Lower leg skin (tissue), 3 donors: ENCODE data around the gene SHISA5.

Experiments
- POLR2A ChIP-seq, 2 donors: fragments of 450-650 bp; IDR thresholded peaks; one replicate each; pipeline ENCODE4 v1.6.1; 2016 to 2017; ENCODE audit warnings: antibody characterized with exemption in 2 of 2, mild to moderate bottlenecking in 1 of 2, moderate library complexity in 1 of 2
- TF ChIP-seq, protein P1 (sequence below), 3 donors: fragments of 450-650 bp; IDR thresholded peaks; one replicate each; pipeline ENCODE4 v1.5.1; 2016; ENCODE audit warnings: antibody characterized with exemption in 3 of 3, mild to moderate bottlenecking in 3 of 3, moderate library complexity in 2 of 3

GRCh38 chr3:48451270-48451669 lies 52.7 kb downstream of the SHISA5 start:
- no peak for TF ChIP-seq POLR2A (IDR thresholded peaks at IDR 0.05)
- TF ChIP-seq, protein P1, sequence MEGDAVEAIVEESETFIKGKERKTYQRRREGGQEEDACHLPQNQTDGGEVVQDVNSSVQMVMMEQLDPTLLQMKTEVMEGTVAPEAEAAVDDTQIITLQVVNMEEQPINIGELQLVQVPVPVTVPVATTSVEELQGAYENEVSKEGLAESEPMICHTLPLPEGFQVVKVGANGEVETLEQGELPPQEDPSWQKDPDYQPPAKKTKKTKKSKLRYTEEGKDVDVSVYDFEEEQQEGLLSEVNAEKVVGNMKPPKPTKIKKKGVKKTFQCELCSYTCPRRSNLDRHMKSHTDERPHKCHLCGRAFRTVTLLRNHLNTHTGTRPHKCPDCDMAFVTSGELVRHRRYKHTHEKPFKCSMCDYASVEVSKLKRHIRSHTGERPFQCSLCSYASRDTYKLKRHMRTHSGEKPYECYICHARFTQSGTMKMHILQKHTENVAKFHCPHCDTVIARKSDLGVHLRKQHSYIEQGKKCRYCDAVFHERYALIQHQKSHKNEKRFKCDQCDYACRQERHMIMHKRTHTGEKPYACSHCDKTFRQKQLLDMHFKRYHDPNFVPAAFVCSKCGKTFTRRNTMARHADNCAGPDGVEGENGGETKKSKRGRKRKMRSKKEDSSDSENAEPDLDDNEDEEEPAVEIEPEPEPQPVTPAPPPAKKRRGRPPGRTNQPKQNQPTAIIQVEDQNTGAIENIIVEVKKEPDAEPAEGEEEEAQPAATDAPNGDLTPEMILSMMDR (IDR thresholded peaks at IDR 0.05) = no peak
